ENCODE measurements around the gene RGL2.

Gene RGL2

DNA sequence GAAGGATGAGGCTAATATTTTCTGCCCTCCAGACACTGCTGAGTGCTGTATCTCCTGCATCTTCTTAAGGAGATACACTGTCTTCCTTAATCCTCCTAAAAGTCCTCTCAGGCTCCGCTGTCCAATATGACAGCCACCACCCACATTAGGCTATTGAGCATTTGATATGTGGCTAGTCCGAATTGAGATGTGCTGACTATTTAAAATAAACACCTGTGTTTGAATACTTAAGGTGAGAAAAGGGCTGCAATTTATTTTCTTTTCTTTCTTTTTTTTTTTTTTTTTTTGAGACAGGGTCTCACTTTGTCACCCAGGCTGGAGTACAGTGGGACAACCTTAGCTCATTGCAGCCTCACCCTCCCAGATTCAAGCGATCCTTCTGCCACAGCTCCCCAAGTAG, 3.1 kb upstream of the RGL2 start:
- peaks cover 20% of the 10 kb centered on the region for H3K4me1 ChIP-seq (ENCODE audit: insufficient read depth, low read length, severe bottlenecking)

DNA sequence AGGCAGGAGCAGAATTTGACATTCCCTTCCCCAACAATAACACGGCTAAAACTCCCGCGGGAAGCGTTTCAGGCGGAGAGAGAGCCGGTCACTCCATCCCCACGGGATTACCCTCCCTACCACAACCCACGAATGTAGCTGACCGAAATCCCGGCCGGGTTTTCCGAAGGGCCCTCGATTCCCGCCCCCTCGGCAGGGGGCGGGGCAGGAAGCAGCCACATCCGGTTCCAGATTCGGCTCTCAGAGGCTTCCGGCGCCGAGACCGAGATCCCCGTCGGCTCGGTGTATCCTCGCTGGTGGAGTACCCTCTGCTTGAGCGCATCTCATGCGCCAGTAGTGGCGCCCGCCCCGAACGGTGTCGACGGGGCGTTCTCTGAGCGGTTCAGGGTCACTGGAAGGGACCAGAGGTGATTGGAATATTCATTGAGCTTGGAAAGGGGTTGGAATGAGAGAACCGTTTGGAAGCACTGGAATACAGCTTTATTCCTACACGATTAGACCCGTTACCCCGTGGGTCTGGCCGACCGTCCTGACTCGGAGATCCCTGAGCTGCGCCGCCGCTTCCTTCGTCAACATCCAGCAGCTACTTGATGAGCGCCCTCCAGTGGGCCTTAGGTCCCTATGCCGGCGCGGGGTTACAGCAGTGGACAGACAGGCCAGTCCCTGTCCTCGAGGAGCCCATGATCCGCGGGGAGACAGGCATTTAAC, 649 bp upstream of the RGL2 start:
- H3K9me2 ChIP-seq (ENCODE audit: low read depth, low read length), result no peaks in the 10 kb centered on the region
- H3F3A ChIP-seq (ENCODE audit: insufficient read depth, low read length), result 0 out of 2 replicates have a peak, but pooled peaks cover 5% of the 10 kb centered on the region
- peaks cover 13% of the 10 kb centered on the region for H3K4me1 ChIP-seq (ENCODE audit: insufficient read depth, low read length, severe bottlenecking)
- H3K4me2 ChIP-seq (ENCODE audit: low read length), result peak overlapping the region; percentile 70
- H4K20me1 ChIP-seq (ENCODE audit: insufficient read depth, low read length), result no peaks in the 10 kb centered on the region
- H3K36me3 ChIP-seq (ENCODE audit: insufficient read depth, low read length), result peaks cover 32% of the 10 kb centered on the region
- H3K27me3 ChIP-seq (ENCODE audit: insufficient read depth, low read length), result no peaks in the 10 kb centered on the region
- no peaks in the 10 kb centered on the region for H3K79me2 ChIP-seq (ENCODE audit: insufficient read depth, low read length)
- peak overlapping the region; percentile 93 for H3K27ac ChIP-seq (ENCODE audit: low read depth, low read length, poor library complexity, severe bottlenecking)
- TF ChIP-seq, protein P1, sequence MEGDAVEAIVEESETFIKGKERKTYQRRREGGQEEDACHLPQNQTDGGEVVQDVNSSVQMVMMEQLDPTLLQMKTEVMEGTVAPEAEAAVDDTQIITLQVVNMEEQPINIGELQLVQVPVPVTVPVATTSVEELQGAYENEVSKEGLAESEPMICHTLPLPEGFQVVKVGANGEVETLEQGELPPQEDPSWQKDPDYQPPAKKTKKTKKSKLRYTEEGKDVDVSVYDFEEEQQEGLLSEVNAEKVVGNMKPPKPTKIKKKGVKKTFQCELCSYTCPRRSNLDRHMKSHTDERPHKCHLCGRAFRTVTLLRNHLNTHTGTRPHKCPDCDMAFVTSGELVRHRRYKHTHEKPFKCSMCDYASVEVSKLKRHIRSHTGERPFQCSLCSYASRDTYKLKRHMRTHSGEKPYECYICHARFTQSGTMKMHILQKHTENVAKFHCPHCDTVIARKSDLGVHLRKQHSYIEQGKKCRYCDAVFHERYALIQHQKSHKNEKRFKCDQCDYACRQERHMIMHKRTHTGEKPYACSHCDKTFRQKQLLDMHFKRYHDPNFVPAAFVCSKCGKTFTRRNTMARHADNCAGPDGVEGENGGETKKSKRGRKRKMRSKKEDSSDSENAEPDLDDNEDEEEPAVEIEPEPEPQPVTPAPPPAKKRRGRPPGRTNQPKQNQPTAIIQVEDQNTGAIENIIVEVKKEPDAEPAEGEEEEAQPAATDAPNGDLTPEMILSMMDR (IDR thresholded peaks at IDR 0.05; ENCODE audit: low read length), result peak; percentile 89
- no peak for TF ChIP-seq EZH2 (IDR thresholded peaks at IDR 0.05; ENCODE audit: borderline replicate concordance, low read length)
- H3K4me3 ChIP-seq (ENCODE audit: low read depth, low read length, poor library complexity, severe bottlenecking), result peak overlapping the region; percentile 72
- no peak overlapping the region for H2AFZ ChIP-seq (ENCODE audit: low read length)
- no peaks in the 10 kb centered on the region for H3K9me3 ChIP-seq (ENCODE audit: low read length)
- H3K9ac ChIP-seq (ENCODE audit: low read length), result peak overlapping the region; percentile 74

More for the DNA sequence above, 3.1 kb upstream of the RGL2 start:
- Histone ChIP-seq H3K79me2 (ENCODE audit: insufficient read depth, low read length) (no peaks in the 10 kb centered on the region), H3K9me3 (ENCODE audit: low read length) (no peaks in the 10 kb centered on the region), H3K4me2 (ENCODE audit: low read length) (no peak overlapping the region), H3K36me3 (ENCODE audit: insufficient read depth, low read length) (peaks cover 48% of the 10 kb centered on the region), H3K27ac (ENCODE audit: low read depth, low read length, poor library complexity, severe bottlenecking) (no peak overlapping the region), H4K20me1 (ENCODE audit: insufficient read depth, low read length) (no peaks in the 10 kb centered on the region), H3K27me3 (ENCODE audit: insufficient read depth, low read length) (no peaks in the 10 kb centered on the region), H3K9ac (ENCODE audit: low read length) (no peak overlapping the region), H3K9me2 (ENCODE audit: low read depth, low read length) (no peaks in the 10 kb centered on the region), H2AFZ (ENCODE audit: low read length) (no peak overlapping the region), H3F3A (ENCODE audit: insufficient read depth, low read length) (0 out of 2 replicates have a peak, but pooled peaks cover 5% of the 10 kb centered on the region), H3K4me3 (ENCODE audit: low read depth, low read length, poor library complexity, severe bottlenecking) (no peak overlapping the region)
- TF ChIP-seq EZH2 (IDR thresholded peaks at IDR 0.05; ENCODE audit: borderline replicate concordance, low read length), result no peak
- TF ChIP-seq, protein P1 (IDR thresholded peaks at IDR 0.05; ENCODE audit: low read length), result no peak

DNA sequence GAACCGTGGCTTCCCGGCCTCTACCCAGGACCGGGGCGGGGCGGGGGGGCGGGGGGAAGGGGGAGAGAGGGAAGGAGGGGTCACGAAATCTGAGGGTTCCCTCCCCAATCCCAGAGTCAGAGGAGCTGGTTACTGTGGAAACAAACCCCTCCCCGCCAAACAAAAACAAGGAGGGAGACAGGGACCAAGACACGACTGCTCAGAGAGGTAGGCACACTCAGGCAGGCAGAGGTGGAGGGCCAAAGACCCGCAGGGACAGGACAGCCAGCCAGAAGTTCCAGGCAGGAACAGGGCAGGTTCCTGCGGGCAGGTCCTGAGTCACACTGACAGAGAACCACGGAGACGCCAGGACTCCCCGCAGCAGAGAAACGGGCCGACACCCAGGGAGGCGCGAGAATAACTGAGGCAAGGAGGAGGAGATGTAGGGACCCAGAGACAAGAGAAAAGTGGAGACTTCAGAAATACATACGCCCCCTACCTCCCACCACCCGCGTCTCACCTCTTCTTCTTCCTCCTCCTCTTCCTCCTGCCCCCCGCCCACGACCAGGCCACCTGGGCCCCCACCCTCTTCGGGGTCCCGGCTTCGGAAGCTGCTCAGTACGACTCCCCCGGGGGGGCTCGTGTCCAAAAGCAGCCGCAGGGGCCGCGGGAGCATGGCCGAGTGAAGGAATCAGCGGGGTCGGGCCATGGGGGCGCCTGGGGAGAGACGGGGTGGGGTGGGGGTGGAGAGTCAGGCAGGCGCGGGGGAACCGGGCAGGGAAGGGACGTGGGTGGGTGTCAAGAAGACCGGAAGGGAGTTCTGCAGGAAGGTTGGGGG, 578 bp downstream of the RGL2 start:
- Histone ChIP-seq H3K27me3 (ENCODE audit: insufficient read depth, low read length) (no peaks in the 10 kb centered on the region), H3K36me3 (ENCODE audit: insufficient read depth, low read length) (peaks cover 20% of the 10 kb centered on the region), H3K4me1 (ENCODE audit: insufficient read depth, low read length, severe bottlenecking) (peaks cover 13% of the 10 kb centered on the region), H3K27ac (ENCODE audit: low read depth, low read length, poor library complexity, severe bottlenecking) (peak overlapping the region; percentile 93), H3K4me3 (ENCODE audit: low read depth, low read length, poor library complexity, severe bottlenecking) (peak overlapping the region; percentile 72), H3F3A (ENCODE audit: insufficient read depth, low read length) (0 out of 2 replicates have a peak, but pooled peaks cover 5% of the 10 kb centered on the region), H3K9ac (ENCODE audit: low read length) (peak overlapping the region; percentile 74), H4K20me1 (ENCODE audit: insufficient read depth, low read length) (no peaks in the 10 kb centered on the region), H3K79me2 (ENCODE audit: insufficient read depth, low read length) (no peaks in the 10 kb centered on the region), H3K4me2 (ENCODE audit: low read length) (peak overlapping the region; percentile 70), H3K9me2 (ENCODE audit: low read depth, low read length) (no peaks in the 10 kb centered on the region), H3K9me3 (ENCODE audit: low read length) (no peaks in the 10 kb centered on the region), H2AFZ (ENCODE audit: low read length) (no peak overlapping the region)
- TF ChIP-seq, protein P1 (IDR thresholded peaks at IDR 0.05; ENCODE audit: low read length), result peak; percentile 48; the same call in 1 of the 2 replicates
- no peak for TF ChIP-seq EZH2 (IDR thresholded peaks at IDR 0.05; ENCODE audit: borderline replicate concordance, low read length)

Measured in OCI-LY1 (cell line).